ENCODE data around the gene ZBTB49. TPM values are rescaled to one million over a fixed set of nuclear protein-coding genes. Genes with fewer than 3 reads are reported as not detected.

Gene ZBTB49
- total and polyA plus RNA-seq, 2 donors (not counting 1 experiment from before 2014, with no cell fraction given) = 7.0 to 16.9 TPM

GRCh38 chr4:4274226-4274625 is 15.8 kb upstream of the ZBTB49 start:
- H3K4me1 ChIP-seq (ENCODE audit: control insufficient read depth in 2 of 2, insufficient read depth in 2 of 2, low read length in 2 of 2) = no peaks in the 10 kb centered on the region
- H3K4me3 Mint-ChIP-seq = no peak overlapping the region
- H3K9me3 Mint-ChIP-seq (ENCODE audit: insufficient read depth) = no peaks in the 10 kb centered on the region
- peaks cover 0 to 57% of the 10 kb centered on the region in 2 experiments for H3K36me3 ChIP-seq (replicated peaks in 1 of 2; ENCODE audit: control extremely low read depth in 1 of 2, control insufficient read depth in 1 of 2, extremely low read depth in 1 of 2, insufficient read depth in 2 of 2, low read length in 1 of 2)
- TF ChIP-seq CTCF (IDR thresholded peaks at IDR 0.05) = no peak
- TF ChIP-seq EZH2 (IDR thresholded peaks at IDR 0.05; ENCODE audit: borderline replicate concordance, insufficient read depth, low read depth, low read length, poor library complexity, severe bottlenecking) = no peak
- no peak overlapping the region for H3K9ac ChIP-seq (ENCODE audit: low read length)
- no peaks in the 10 kb centered on the region for H3K79me2 ChIP-seq (ENCODE audit: control insufficient read depth, insufficient read depth, low read length)
- ChIA-PET CTCF (no interaction called here), POLR2A (no interaction called here)
- no peak overlapping the region for H3K27ac ChIP-seq (ENCODE audit: low read length in 2 of 2)
- H3K27ac Mint-ChIP-seq = no peak overlapping the region
- H2AFZ ChIP-seq (ENCODE audit: insufficient read depth, low read depth, low read length, poor library complexity, severe bottlenecking) = no peak overlapping the region
- DNase-seq = no peak
- WGBS (ENCODE audit: insufficient coverage) = 96% methylated on average over 12 of the region's 14 CpGs
- H4K20me1 ChIP-seq (ENCODE audit: control insufficient read depth, insufficient read depth, low read length, poor library complexity, severe bottlenecking) = no peaks in the 10 kb centered on the region
- no peak for ATAC-seq (ENCODE audit: low read depth)
- H3K4me2 ChIP-seq (replicated peaks; ENCODE audit: low read depth, low read length, poor library complexity, severe bottlenecking) = no peak overlapping the region
- intact Hi-C loops (cut with micrococcal nuclease) = no loop called here
- H3K27me3 Mint-ChIP-seq = no peaks in the 10 kb centered on the region
- H3K9me3 ChIP-seq (ENCODE audit: control extremely low read depth in 1 of 3, control insufficient read depth in 2 of 3, insufficient read depth in 1 of 3, low read length in 2 of 3) = no peaks in the 10 kb centered on the region
- no peaks in the 10 kb centered on the region for H3K27me3 ChIP-seq (replicated peaks in 1 of 4; ENCODE audit: control extremely low read depth in 1 of 4, control insufficient read depth in 3 of 4, insufficient read depth in 4 of 4, low read length in 3 of 4)
- H3K4me3 ChIP-seq (ENCODE audit: control extremely low read depth in 1 of 5, extremely low read depth in 1 of 5, insufficient read depth in 1 of 5, low read depth in 2 of 5, low read length in 4 of 5) = no peak overlapping the region
- no peaks in the 10 kb centered on the region for H3K4me1 Mint-ChIP-seq

DNA sequence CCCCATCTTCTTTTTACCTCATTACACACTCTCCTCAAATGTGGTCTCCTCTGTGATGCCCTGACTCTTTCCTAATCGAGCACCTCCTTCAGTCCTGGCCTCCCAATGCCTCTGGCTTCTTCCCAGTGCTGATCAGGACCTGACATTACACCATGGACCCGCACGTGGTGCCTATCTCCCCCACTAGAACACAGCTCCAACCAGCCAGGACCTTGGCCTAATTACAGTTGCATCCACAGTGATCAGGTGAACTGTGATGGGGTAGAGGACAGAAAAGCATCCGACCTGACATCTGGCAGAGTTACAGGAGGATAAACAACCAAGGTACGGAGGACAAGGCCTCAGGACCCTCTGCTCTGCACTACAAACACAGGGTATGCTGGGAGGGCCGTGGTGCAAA is 12.5 kb upstream of the ZBTB49 start:
- no peak overlapping the region for H3K4me3 Mint-ChIP-seq
- H3K27me3 Mint-ChIP-seq = no peaks in the 10 kb centered on the region
- TF ChIP-seq CTCF (IDR thresholded peaks at IDR 0.05) (no peak), EZH2 (IDR thresholded peaks at IDR 0.05; ENCODE audit: borderline replicate concordance, insufficient read depth, low read depth, low read length, poor library complexity, severe bottlenecking) (no peak)
- Histone ChIP-seq H3K27me3 (replicated peaks in 1 of 4; ENCODE audit: control extremely low read depth in 1 of 4, control insufficient read depth in 3 of 4, insufficient read depth in 4 of 4, low read length in 3 of 4) (no peaks in the 10 kb centered on the region), H3K36me3 (replicated peaks in 1 of 2; ENCODE audit: control extremely low read depth in 1 of 2, control insufficient read depth in 1 of 2, extremely low read depth in 1 of 2, insufficient read depth in 2 of 2, low read length in 1 of 2) (peaks cover 0 to 62% of the 10 kb centered on the region in 2 experiments), H2AFZ (ENCODE audit: insufficient read depth, low read depth, low read length, poor library complexity, severe bottlenecking) (no peak overlapping the region), H3K4me3 (ENCODE audit: control extremely low read depth in 1 of 5, extremely low read depth in 1 of 5, insufficient read depth in 1 of 5, low read depth in 2 of 5, low read length in 4 of 5) (no peak overlapping the region), H3K79me2 (ENCODE audit: control insufficient read depth, insufficient read depth, low read length) (no peaks in the 10 kb centered on the region), H4K20me1 (ENCODE audit: control insufficient read depth, insufficient read depth, low read length, poor library complexity, severe bottlenecking) (no peaks in the 10 kb centered on the region), H3K4me2 (replicated peaks; ENCODE audit: low read depth, low read length, poor library complexity, severe bottlenecking) (no peak overlapping the region), H3K9me3 (ENCODE audit: control extremely low read depth in 1 of 3, control insufficient read depth in 2 of 3, insufficient read depth in 1 of 3, low read length in 2 of 3) (no peaks in the 10 kb centered on the region), H3K4me1 (ENCODE audit: control insufficient read depth in 2 of 2, insufficient read depth in 2 of 2, low read length in 2 of 2) (no peaks in the 10 kb centered on the region), H3K9ac (ENCODE audit: low read length) (no peak overlapping the region), H3K27ac (ENCODE audit: low read length in 2 of 2) (no peak overlapping the region)
- no peak overlapping the region for H3K27ac Mint-ChIP-seq
- ATAC-seq (ENCODE audit: low read depth) (no peak), DNase-seq (no peak)
- ChIA-PET POLR2A (no interaction called here), CTCF (interaction anchor here (1.0 kb wide), 1 partner anchor 26 kb away, joined by 3 read pairs; no protein-coding TSS in a partner anchor)
- intact Hi-C loops (cut with micrococcal nuclease) = no loop called here
- WGBS (ENCODE audit: insufficient coverage) = 67% methylated on average over 3 of the region's 6 CpGs
- H3K9me3 Mint-ChIP-seq (ENCODE audit: insufficient read depth) = no peaks in the 10 kb centered on the region
- H3K4me1 Mint-ChIP-seq = no peaks in the 10 kb centered on the region
